HEK293T (cell line): Measurements from ENCODE around the gene ARL4A.
"Not testable (repeated sequence)": the region's sequence is repeated elsewhere in the genome, so short reads cannot be mapped to it uniquely, and the experiment has no call there.

Experiments
- CTCF ChIA-PET: fragments of 350-600 bp; formaldehyde crosslinking; extraction: SDS; loops from one replicate; lab custom pipeline; 2021; ENCODE audit warnings: antibody characterized with exemption, inconsistent platforms; lab: Yijun Ruan, JAX
- POLR2A ChIA-PET: fragments of 350-600 bp; formaldehyde crosslinking; extraction: SDS; loops from one replicate; lab custom pipeline; 2020; ENCODE audit warnings: antibody characterized with exemption, inconsistent platforms; lab: Yijun Ruan, JAX
- DNase-seq: peaks from one replicate; pipeline ENCODE4 v3.0.0; 2012; ENCODE audit warnings: mixed read lengths; ENCODE audit errors: extremely low spot score
- ARNT ChIP-seq: fragments of 450-650 bp; IDR thresholded peaks from 2 replicates; pipeline ENCODE4 v1.6.1; 2017; ENCODE audit warnings: mild to moderate bottlenecking
- BHLHE40 ChIP-seq: fragments of 450-650 bp; IDR thresholded peaks from 2 replicates; pipeline ENCODE4 v1.6.1; 2016; ENCODE audit warnings: mild to moderate bottlenecking, moderate library complexity, borderline replicate concordance
- CTBP1 ChIP-seq: fragments of 450-650 bp; IDR thresholded peaks from 2 replicates; pipeline ENCODE4 v1.6.1; 2016; ENCODE audit warnings: borderline replicate concordance
- ELF4 ChIP-seq: fragments of 450-650 bp; IDR thresholded peaks from 2 replicates; pipeline ENCODE4 v1.6.1; 2017; ENCODE audit warnings: antibody characterized with exemption
- FOXA1 ChIP-seq: fragments of 450-650 bp; IDR thresholded peaks from 2 replicates; pipeline ENCODE4 v1.6.1; 2016; ENCODE audit warnings: mild to moderate bottlenecking
- FOXK2 ChIP-seq: fragments of 450-650 bp; IDR thresholded peaks from 2 replicates; pipeline ENCODE4 v1.6.1; 2016; ENCODE audit warnings: mild to moderate bottlenecking
- FOXM1 ChIP-seq: fragments of 450-650 bp; IDR thresholded peaks from 2 replicates; pipeline ENCODE4 v1.6.1; 2017; ENCODE audit warnings: mild to moderate bottlenecking, borderline replicate concordance
- HDGF ChIP-seq: fragments of 450-650 bp; IDR thresholded peaks from 2 replicates; pipeline ENCODE4 v1.6.1; 2017; ENCODE audit warnings: antibody characterized with exemption, borderline replicate concordance
- L3MBTL2 ChIP-seq: fragments of 450-650 bp; conservative IDR thresholded peaks from 2 replicates; pipeline ENCODE4 v1.6.1; 2016; ENCODE audit warnings: mild to moderate bottlenecking
- LEF1 ChIP-seq: fragments of 450-650 bp; IDR thresholded peaks from 2 replicates; pipeline ENCODE4 v1.6.1; 2017; ENCODE audit warnings: mild to moderate bottlenecking, borderline replicate concordance
- NFRKB ChIP-seq: fragments of 450-650 bp; IDR thresholded peaks from 2 replicates; pipeline ENCODE4 v1.6.1; 2016; ENCODE audit warnings: mild to moderate bottlenecking, moderate library complexity
- PKNOX1 ChIP-seq: fragments of 450-650 bp; IDR thresholded peaks from 2 replicates; pipeline ENCODE4 v1.6.1; 2016
- SP1 ChIP-seq: fragments of 450-650 bp; IDR thresholded peaks from 2 replicates; pipeline ENCODE4 v1.6.1; 2017
- SUZ12 ChIP-seq: fragments of 450-650 bp; IDR thresholded peaks from 2 replicates; pipeline ENCODE4 v1.6.1; 2016; ENCODE audit warnings: mild to moderate bottlenecking
- TARDBP ChIP-seq: fragments of 450-650 bp; IDR thresholded peaks from 2 replicates; pipeline ENCODE4 v1.6.1; 2016
- ZNF384 ChIP-seq: fragments of 450-650 bp; IDR thresholded peaks from 2 replicates; pipeline ENCODE4 v1.6.1; 2016

ARL4A gene

GRCh38 chr7:12641196-12641595 is 46.2 kb upstream of the ARL4A start:
- ChIA-PET CTCF (no interaction called here), POLR2A (no interaction called here)
- TF ChIP-seq NFRKB (no peak), ELF4 (no peak), FOXK2 (no peak), PKNOX1 (no peak), FOXA1 (no peak)
- no peak for DNase-seq

- TF ChIP-seq ARNT (no peak), FOXA1 (no peak), TARDBP (no peak), SP1 (no peak), ELF4 (no peak), HDGF (no peak), CTBP1 (no peak), SUZ12 (no peak), FOXM1 (no peak), BHLHE40 (no peak), PKNOX1 (no peak), NFRKB (no peak), LEF1 (no peak)
Observed at GRCh38 chr7:12642508-12642907, 44.9 kb upstream of the ARL4A start.

GRCh38 chr7:12643001-12643643 is 44.3 kb upstream of the ARL4A start:
- TF ChIP-seq FOXM1 (no peak), SP1 (no peak), FOXK2 (no peak), BHLHE40 (no peak), HDGF (no peak), ZNF384 (no peak), ELF4 (no peak), CTBP1 (no peak), LEF1 (no peak), TARDBP (no peak), PKNOX1 (no peak), FOXA1 (no peak), L3MBTL2 (no peak), SUZ12 (no peak), NFRKB (no peak), ARNT (no peak)
- ChIA-PET CTCF (no interaction called here), POLR2A (no interaction called here)
- no peak for DNase-seq

More at GRCh38 chr7:12642508-12642907, 44.9 kb upstream of the ARL4A start:
- ChIA-PET CTCF (no interaction called here), POLR2A (interaction anchor here (0.6 kb wide), 1 partner anchor 516 kb away, joined by 3 read pairs; no protein-coding TSS in a partner anchor)
- no peak for DNase-seq

GRCh38 chr7:12643644-12644043 is 43.8 kb upstream of the ARL4A start:
- ChIA-PET CTCF (no interaction called here), POLR2A (no interaction called here)
- DNase-seq, result no peak
- no peak for TF ChIP-seq PKNOX1

GRCh38 chr7:12645212-12645611 is 42.2 kb upstream of the ARL4A start:
- POLR2A ChIA-PET, DNase-seq, CTCF ChIA-PET: not testable (repeated sequence)

- TF ChIP-seq ARNT, result no peak
- no peak for TF ChIP-seq CTBP1
- no peak for TF ChIP-seq SUZ12
- no peak for TF ChIP-seq LEF1
- no peak for TF ChIP-seq BHLHE40
- TF ChIP-seq FOXA1, result no peak
- no peak for TF ChIP-seq PKNOX1
- no peak for TF ChIP-seq FOXM1
- TF ChIP-seq SP1, result no peak
- TF ChIP-seq TARDBP, result no peak
- no peak for TF ChIP-seq ZNF384
- no peak for TF ChIP-seq NFRKB
- TF ChIP-seq HDGF, result no peak
- no peak for TF ChIP-seq ELF4
Observed at GRCh38 chr7:12646139-12646538, 41.3 kb upstream of the ARL4A start.

More at GRCh38 chr7:12646139-12646538, 41.3 kb upstream of the ARL4A start:
- CTCF ChIA-PET, result interaction anchor here (0.8 kb wide), 1 partner anchor 41 kb away, joined by 3 read pairs; no protein-coding TSS in a partner anchor
- POLR2A ChIA-PET, result no interaction called here
- no peak for DNase-seq
